K562 (cell line): Measurements from ENCODE around the gene ENOX2. TPM values are rescaled to one million over a fixed set of nuclear protein-coding genes. Genes with fewer than 3 reads are reported as not detected.

Experiments
- CBFB ChIP-seq: sonication (generic); formaldehyde crosslinking; IDR thresholded peaks from 2 replicates; pipeline ENCODE4 v1.4.0; 2020; ENCODE audit warnings: mild to moderate bottlenecking, missing genetic modification reagents
- CREM ChIP-seq: IDR thresholded peaks from 2 replicates; pipeline ENCODE4 v1.6.1; 2014; ENCODE audit warnings: antibody characterized with exemption, low read depth
- CTBP1 ChIP-seq: fragments of 450-650 bp; IDR thresholded peaks from 2 replicates; pipeline ENCODE4 v1.6.1; 2016; ENCODE audit warnings: borderline replicate concordance
- ELK1 ChIP-seq: sonication (generic); formaldehyde crosslinking; IDR thresholded peaks from 2 replicates; pipeline ENCODE4 v1.8.1; 2022; ENCODE audit warnings: missing genetic modification reagents
- EP400 ChIP-seq: fragments of 450-650 bp; IDR thresholded peaks from 2 replicates; pipeline ENCODE4 v1.6.1; 2017; ENCODE audit warnings: antibody characterized with exemption, mild to moderate bottlenecking, moderate library complexity
- ID3 ChIP-seq, 2 experiments: fragments of 250-450 bp in 1 of 2; fragments of 450-650 bp in 1 of 2; sonication (Bioruptor Pico) in 1 of 2; IDR thresholded peaks; 2 replicates each; pipeline versions ENCODE4 v1.6.1 to v1.8.0; 2016 to 2021; ENCODE audit warnings: mild to moderate bottlenecking in 2 of 2, moderate library complexity in 2 of 2, missing compliant biosample characterization in 1 of 2, missing genetic modification characterization in 1 of 2
- KAT8 ChIP-seq: fragments of 450-650 bp; IDR thresholded peaks from 2 replicates; pipeline ENCODE4 v1.6.1; 2016; ENCODE audit warnings: low read depth, mild to moderate bottlenecking
- MCM7 ChIP-seq, 2 experiments: fragments of 450-650 bp; IDR thresholded peaks; 2 replicates each; pipeline ENCODE4 v1.6.1; 2016 to 2018
- MTA3 ChIP-seq: fragments of 450-650 bp; formaldehyde crosslinking; IDR thresholded peaks from 2 replicates; pipeline ENCODE4 v1.6.1; 2017; ENCODE audit warnings: mild to moderate bottlenecking, borderline replicate concordance
- NR3C1 ChIP-seq: sonication (generic); formaldehyde crosslinking; IDR thresholded peaks from 2 replicates; pipeline ENCODE4 v1.8.1; 2022; ENCODE audit warnings: missing genetic modification reagents
- PRDM10 ChIP-seq: fragments of 450-650 bp; IDR thresholded peaks from 2 replicates; pipeline ENCODE4 v1.6.1; 2018; ENCODE audit not compliant: partially characterized antibody
- RBM17 ChIP-seq: fragments of 200-400 bp; formaldehyde crosslinking; IDR thresholded peaks from 2 replicates; pipeline ENCODE4 v1.6.1; 2017; ENCODE audit warnings: low read depth, mild to moderate bottlenecking, low read length, borderline replicate concordance
- SAFB ChIP-seq: fragments of 200-400 bp; formaldehyde crosslinking; IDR thresholded peaks from 2 replicates; pipeline ENCODE4 v1.6.1; 2017; ENCODE audit warnings: low read depth, low read length, borderline replicate concordance
- SMARCA4 ChIP-seq: fragments of 450-650 bp; IDR thresholded peaks from 2 replicates; pipeline ENCODE4 v1.6.1; 2016
- SP2 ChIP-seq: IDR thresholded peaks from 2 replicates; pipeline ENCODE4 v1.6.1; 2011; ENCODE audit warnings: mild to moderate bottlenecking, low read depth, low read length, moderate library complexity; ENCODE audit not compliant: poor library complexity, severe bottlenecking; ENCODE audit errors: extremely low read depth
- SRSF1 ChIP-seq: fragments of 200-400 bp; formaldehyde crosslinking; IDR thresholded peaks from 2 replicates; pipeline ENCODE4 v1.6.1; 2017; ENCODE audit warnings: mild to moderate bottlenecking, low read depth, low read length, moderate library complexity
- TBP ChIP-seq: optimal IDR thresholded peaks from 2 replicates; pipeline ENCODE3; 2011; ENCODE audit warnings: low read depth, low read length, improper control_type of control experiment
- THRAP3 ChIP-seq: fragments of 450-650 bp; IDR thresholded peaks from 2 replicates; pipeline ENCODE4 v1.6.1; 2016; ENCODE audit warnings: mild to moderate bottlenecking, inconsistent platforms, borderline replicate concordance
- TRIM28 ChIP-seq: fragments of 450-650 bp; IDR thresholded peaks from 2 replicates; pipeline ENCODE4 v1.6.1; 2017
- WHSC1 ChIP-seq: IDR thresholded peaks from one replicate; pipeline ENCODE4 v1.6.1; 2012; ENCODE audit warnings: low read length, control low read depth, inconsistent platforms
- XRCC5 ChIP-seq: fragments of 200-400 bp; formaldehyde crosslinking; IDR thresholded peaks from 2 replicates; pipeline ENCODE4 v1.6.1; 2017; ENCODE audit warnings: low read depth, mild to moderate bottlenecking, low read length
- ZFP1 ChIP-seq: fragments of 450-650 bp; formaldehyde crosslinking; IDR thresholded peaks from 2 replicates; pipeline ENCODE4 v1.4.0; 2020; ENCODE audit warnings: mild to moderate bottlenecking, mixed read lengths
- ZKSCAN3 ChIP-seq: fragments of 250-450 bp; sonication (Bioruptor Pico); IDR thresholded peaks from 2 replicates; pipeline ENCODE4 v1.4.0; 2020
- ZNF507 ChIP-seq: conservative IDR thresholded peaks from 2 replicates; pipeline ENCODE4 v1.6.1; 2017; ENCODE audit warnings: missing genetic modification characterization, missing compliant biosample characterization
- polyA plus RNA-seq, 8 experiments: library from polyadenylated mRNA; depleted of rRNA in 4 of 8; stranded (reverse) in 5 of 8; unstranded in 3 of 8; fragments of >200 nt; fragmentation: Nextera tagmentation in 2 of 8; fragmentation: Illumina TruSeq in 1 of 8; extraction: Ambion mirVana in 2 of 8; extraction: Trizol in 1 of 8; gene quantifications; 2 replicates each; pipeline versions ENCODE4 v1.2.1 to v1.2.3, GENCODE V29; 2011 to 2014; ENCODE audit warnings: inconsistent platforms in 1 of 8, missing spikeins in 1 of 8
- total RNA-seq, 7 experiments: library from RNA; depleted of rRNA in 6 of 7; stranded (reverse); fragments of >200 nt in 6 of 7; fragmentation: Illumina TruSeq in 2 of 7; extraction: Trizol in 2 of 7; gene quantifications; 2 replicates each; pipeline versions ENCODE4 v1.2.1 to v1.2.3, GENCODE V29; 2011 to 2021; ENCODE audit warnings: low replicate concordance in 1 of 7
- TF ChIP-seq, protein P1 (sequence below): sonication (generic); formaldehyde crosslinking; IDR thresholded peaks from 2 replicates; pipeline ENCODE4 v1.8.1; 2022; ENCODE audit warnings: missing genetic modification reagents

The ENOX2 gene
- total and polyA plus RNA-seq, 9 of the 15 experiments (the other 6 are each of a cell fraction or from before 2014, with no cell fraction given): 6.1 to 24.0 (median 13.8) TPM

DNA sequence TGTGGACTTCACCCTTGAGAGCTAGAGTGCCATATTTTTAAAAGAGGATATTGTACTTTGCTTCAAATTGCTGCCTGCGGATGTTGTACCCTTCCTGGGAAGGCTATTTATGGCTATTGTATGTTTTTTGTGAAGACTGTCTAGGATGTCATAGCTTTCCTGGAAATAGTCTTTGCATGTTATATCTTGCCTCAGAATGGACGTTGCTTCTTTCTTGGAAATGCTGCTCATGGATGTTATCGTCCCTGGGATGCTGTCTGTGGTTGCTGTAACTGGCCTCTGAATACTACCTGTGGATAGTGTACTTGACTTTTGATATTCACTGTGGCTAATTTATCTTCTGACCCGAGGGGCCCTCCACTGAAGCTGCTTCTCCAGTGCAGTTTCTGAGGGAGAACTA lies 146.8 kb downstream of the ENOX2 start (continued):
- TF ChIP-seq NR3C1 (CRISPR knock-in tag) (no peak), SP2 (no peak), XRCC5 (no peak), MTA3 (peak; percentile 72; the same call in 1 of the 2 replicates), CTBP1 (peak; percentile 98), RBM17 (no peak), ID3 (CRISPR knock-in tag; IDR thresholded peaks at IDR 0.05) (no peak), ID3 (tag; IDR thresholded peaks at IDR 0.05) (peak; percentile 66), ZKSCAN3 (CRISPR knock-in tag) (no peak), SRSF1 (no peak), ZFP1 (CRISPR knock-in tag) (no peak), ZNF507 (tag) (no peak), KAT8 (no peak), PRDM10 (no peak), MCM7 (IDR thresholded peaks at IDR 0.05) (no peak), CREM (no peak), SMARCA4 (peak; percentile 82), EP400 (no peak), TRIM28 (no peak), THRAP3 (no peak), ELK1 (CRISPR knock-in tag) (no peak), TBP (no peak), CBFB (CRISPR knock-in tag) (no peak), WHSC1 (no peak), SAFB (no peak)
- TF ChIP-seq, protein P1, sequence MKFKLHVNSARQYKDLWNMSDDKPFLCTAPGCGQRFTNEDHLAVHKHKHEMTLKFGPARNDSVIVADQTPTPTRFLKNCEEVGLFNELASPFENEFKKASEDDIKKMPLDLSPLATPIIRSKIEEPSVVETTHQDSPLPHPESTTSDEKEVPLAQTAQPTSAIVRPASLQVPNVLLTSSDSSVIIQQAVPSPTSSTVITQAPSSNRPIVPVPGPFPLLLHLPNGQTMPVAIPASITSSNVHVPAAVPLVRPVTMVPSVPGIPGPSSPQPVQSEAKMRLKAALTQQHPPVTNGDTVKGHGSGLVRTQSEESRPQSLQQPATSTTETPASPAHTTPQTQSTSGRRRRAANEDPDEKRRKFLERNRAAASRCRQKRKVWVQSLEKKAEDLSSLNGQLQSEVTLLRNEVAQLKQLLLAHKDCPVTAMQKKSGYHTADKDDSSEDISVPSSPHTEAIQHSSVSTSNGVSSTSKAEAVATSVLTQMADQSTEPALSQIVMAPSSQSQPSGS (CRISPR knock-in tag): no peak
